ENCODE data around the gene MROH7.

MROH7 gene

DNA sequence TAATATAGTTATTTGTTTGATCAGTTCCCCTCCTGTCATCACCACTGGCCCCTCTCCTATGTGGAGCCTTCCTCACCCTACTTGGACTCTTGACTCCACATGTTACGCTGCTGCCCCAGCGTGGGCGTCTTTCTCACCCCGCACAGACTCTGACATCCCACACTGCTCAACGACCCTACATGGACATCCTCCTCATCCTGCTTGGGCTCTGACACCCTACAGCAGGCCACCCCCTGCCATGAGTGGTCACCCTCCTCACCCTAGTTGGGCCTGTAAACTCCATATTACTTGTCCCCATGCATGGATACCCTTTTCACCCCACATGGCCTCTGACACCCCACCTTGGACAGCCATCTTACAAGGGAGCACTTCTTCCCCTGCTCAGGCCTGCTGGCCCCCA, 95.1 kb downstream of the MROH7 start:
- no peak for DNase-seq (ENCODE audit: low read depth, low spot score)

DNA sequence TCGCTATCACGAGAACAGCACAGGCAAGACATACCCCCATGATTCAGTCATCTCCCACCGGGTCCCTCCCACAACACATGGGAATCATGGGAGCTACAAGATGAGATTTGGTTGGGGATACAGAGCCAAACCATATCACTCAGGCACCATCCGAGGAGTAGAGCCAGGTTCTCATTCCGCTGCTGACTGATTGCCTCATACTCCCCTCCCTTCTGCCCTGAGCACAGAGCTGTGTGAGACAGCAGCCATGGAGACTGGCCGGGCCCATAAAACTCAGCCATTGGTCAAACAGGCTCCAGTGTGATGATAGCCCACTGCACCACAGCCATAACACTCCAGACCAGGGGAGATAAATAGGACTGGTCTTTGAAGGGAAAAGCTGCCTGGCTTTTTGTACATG, 96.7 kb downstream of the MROH7 start:
- DNase-seq (ENCODE audit: low read depth, low spot score), result no peak

DNA sequence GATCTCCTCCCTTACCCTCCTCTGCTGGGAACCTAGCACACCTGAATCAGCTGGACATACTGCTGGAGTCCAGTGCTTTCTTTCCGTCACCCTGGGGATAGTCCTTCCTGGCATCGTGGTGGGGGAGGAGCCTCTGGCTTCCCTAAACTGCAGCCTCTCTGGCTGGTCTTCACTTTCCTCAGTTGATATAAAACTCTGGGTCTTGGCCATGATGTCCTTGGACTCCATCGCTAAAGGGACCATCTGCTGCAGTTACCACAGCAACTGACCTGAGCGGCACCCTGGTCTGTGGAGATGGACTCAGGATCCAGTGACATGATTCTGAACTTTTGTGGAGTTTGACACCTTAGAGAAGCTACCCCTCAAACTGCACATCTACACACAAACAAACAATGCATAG, 99.9 kb downstream of the MROH7 start:
- no peak for DNase-seq (ENCODE audit: low read depth, low spot score)

DNA sequence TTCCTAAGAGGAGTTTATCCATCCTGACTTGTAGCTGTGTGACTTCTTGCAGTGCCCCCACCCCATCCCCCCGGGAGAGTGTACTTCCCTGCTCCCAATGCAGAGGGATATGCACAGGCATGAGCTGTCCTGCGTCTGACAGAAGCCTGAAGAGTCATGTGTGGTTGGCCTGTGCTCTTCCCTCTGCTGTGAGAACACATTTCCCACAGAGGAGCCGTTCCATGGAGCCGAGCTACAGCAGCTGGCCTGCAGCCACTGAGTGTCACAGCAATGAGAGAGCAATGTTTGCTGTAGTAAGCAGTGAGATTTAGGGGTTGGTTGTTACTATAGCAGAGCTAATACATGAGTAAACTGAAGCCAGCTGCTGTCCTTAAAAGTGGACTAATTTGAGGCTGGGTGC, 100.7 kb downstream of the MROH7 start:
- DNase-seq (ENCODE audit: low read depth, low spot score), result no peak

DNA sequence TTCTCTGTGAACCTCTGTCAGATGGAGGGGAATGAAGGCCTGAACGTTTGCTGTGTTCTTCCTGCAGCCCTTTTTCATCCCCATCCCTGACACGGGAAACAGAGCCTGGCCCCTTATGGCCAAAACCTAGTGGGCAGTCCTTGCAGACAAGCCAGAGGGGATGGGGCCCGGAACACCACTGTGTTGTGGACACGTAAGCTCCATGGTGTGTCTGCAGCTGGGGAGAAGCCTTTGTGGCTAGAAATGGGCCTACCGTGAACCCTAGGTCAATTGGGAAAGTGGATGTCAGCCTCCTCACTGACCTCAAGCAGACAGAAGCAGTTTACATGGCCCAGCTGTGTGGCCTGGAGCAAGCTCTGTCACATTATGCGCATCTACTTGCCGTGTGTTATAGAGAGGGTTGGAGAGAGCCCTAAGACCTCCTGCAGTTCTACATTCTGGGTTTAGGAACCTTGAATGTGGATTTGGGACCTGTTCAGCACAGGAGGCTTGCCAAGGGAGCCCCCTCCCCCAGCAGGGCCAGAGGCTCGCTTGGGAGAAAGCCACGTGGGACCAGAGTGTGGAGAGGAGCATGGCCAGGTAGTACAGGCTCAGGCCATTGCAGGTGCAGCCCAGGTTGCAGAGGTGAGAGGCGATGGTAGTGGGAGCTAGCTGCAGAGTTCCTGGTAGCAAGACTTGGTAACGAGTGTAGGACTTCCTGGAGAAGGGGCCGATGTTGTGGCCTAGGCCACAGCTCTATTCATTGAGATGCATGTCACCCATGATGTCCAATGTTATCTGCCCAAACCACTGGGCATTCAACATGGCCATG, 102.0 kb downstream of the MROH7 start:
- no peak for DNase-seq (ENCODE audit: low read depth, low spot score)

DNA sequence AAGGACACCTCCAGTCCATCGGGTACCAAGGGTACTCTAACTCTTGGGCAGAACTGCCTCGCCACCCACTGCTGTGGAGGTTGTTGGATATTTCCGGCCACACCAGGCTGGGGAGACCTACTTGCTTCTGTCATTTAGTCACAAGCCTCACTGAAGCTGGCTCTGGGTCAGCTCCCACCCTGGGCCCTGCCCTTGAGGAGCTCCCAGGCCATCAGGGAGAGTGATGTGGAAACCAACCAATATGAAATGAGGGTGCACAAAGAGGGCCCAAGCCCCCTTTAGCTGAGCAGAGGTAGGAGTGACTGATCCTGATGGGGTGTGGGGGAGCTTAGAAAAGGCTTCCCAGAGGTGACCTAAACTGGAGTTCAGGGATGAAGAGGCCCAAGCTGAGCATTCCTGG, 103.1 kb downstream of the MROH7 start:
- no peak for DNase-seq (ENCODE audit: low read depth, low spot score)

DNA sequence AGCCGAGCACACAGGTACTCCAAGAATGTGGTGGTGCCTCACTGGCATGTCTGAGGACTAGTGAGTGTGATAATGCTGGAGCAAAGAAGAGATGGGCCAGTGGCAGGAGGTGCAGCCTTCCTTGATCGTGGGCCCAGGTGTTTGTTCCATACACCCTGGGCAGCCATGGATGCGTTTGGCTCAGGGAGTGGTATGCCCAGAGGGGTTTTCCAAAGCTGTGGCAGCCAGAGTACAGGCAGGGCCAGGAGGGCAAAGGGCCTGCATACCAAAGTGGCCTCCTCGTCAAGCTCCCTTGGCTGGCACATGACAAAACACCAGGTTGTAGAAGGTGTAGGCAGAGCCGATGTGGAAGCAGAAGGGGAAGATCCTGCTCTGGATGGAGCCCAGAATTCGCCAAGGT, 103.7 kb downstream of the MROH7 start:
- DNase-seq (ENCODE audit: low read depth, low spot score), result no peak

DNA sequence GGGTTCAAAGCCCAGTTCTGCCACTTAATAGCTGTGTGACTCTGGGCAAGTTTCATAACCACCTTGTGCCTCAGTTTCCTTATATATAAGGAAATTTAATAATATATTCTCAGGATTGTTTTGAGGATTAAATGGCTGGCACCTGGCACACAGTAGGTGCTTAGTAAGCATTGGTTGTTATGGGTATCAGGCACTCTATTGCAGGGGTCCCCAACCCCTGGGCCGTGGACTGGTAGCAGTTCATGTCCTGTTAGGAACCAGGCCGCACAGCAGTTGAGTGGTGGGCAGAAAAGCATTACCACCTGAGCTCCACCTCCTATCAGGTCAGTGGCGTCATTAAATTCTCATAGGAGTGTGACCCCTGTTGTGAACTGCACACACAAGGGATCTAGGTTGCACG, 104.3 kb downstream of the MROH7 start:
- DNase-seq (ENCODE audit: low read depth, low spot score), result no peak

DNA sequence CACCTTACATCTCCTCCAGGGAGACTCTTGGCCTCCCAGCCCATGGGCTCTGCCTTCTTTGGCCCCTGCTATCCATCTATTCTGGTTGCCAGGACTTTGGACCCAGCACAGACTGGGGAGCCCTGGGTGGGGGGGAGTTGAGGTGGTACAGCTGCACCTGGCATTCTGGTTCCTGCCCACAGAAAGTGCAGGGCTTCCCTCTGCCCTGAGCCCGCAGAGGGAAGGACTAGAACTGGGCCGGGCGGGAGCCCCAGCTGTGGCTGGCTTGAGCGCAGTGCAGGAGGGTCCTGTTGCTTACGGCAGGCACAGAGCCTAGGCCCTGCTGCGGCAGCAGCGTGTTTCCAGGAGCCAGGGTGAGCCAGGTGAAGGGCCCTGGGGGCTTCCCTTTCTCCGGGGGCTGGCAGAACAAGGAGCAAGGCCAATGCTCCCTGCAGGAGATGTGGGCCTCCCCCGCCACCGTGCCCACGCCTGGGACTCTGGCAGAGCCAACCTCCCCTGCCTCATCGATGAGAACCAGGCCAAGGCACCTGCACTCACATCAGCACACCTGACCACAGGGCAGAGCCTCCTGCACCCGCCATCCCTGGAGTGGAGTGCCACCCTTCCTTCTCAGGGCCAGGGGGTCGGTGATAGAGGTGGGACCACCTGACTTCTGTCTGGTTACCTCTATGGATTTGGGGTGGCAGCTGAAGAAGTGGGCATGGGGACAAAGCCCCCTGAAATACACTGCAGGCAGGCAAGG, 106.7 kb downstream of the MROH7 start:
- DNase-seq (ENCODE audit: low read depth, low spot score), result no peak

DNA sequence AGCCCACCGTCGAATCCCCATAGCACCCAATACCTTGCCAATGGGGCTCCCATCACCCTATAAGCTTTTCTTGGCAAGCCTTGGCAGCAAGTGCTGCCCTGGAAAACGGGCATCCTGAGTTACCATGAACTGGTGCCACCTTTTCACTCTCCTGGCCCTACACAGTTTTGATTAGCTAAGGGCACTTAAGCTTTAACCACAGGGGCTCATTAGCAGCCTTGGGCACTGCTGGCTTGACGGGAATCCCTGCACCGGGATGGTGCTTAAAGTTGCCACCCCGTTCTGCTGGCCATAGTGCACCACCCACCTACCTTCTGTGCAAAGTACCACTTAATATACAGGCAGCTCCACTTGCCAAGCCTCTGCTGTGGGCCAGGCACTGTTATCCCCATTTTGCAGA, 109.0 kb downstream of the MROH7 start:
- DNase-seq (ENCODE audit: low read depth, low spot score), result no peak

DNA sequence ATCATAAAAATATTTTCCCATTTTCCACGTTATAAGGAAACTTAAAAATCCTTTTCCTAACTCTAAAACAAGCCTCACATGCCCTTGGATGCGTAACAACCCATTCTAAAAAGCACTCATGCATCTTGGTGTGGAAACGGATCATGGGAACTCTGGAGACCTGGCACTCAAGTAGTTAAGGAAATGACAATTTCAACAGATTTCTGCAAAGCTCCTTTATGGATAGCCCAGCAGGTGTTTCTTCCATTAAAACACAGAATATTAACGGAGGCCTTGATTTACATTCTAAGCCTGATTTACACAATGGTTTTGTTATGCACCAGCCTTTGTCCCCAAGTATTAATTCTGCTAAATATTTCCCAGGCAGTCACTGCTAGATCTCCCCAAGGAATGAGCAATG, 109.8 kb downstream of the MROH7 start:
- no peak for DNase-seq (ENCODE audit: low read depth, low spot score)

DNA sequence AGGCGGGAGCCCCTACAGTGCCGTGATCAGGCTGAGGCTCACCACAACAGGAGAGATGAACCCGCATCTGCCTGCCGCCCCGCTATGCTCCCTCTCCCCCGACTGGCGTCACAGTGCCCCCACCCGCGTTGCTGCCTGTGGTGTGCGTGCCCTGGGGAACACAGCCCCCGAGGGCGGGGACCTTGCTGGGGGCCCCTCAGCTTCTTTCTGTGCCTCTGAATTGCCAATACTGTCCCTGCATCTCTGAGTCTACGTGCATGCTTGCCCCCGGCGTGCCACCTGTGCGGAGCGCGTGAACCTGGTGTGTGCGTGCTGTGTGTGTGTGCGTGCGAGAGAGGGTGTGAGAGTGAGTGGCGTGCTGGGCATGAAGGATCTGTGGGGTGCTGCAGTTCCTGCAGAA, 112.5 kb downstream of the MROH7 start:
- no peak for DNase-seq (ENCODE audit: low read depth, low spot score)

DNA sequence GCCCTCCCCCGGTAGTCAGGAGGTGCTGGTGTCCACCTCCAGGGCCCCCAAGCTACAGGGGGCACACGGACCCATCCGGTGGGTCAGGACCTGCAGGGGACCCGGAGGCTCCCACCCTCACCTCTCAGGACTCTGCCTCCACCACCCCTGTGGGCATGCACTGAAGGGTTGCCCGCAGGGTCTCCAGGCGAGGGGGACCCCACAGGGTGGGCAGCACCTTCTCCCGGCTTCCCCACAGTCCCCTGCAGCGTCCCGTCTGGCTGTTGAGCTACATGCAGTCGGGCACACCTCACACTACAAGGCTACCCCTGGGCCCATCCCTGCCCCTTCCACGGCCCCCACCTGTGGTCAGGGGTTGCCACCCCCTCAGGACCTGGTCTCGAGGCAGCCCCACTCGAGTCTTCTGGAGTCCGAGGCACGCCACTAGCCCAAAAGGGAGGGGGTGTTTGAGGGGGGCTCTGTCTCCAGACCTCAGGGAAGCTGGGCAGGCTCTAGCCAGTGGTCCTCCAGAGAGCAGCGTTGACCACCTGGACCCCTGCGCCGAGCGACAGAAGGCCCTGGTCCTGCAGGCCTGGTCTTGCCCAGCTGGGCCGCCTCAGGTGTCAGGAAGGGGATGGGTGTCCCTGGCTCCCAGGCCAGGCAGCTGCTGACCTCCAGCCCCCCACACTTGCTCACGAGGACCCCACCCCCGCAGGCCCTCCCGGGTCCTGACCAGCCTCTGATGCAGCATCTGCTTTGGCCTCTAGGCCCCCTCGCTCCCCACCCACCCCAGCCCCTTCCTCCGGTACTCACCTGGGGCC, 113.1 kb downstream of the MROH7 start:
- no peak for DNase-seq (ENCODE audit: low read depth, low spot score)

DNA sequence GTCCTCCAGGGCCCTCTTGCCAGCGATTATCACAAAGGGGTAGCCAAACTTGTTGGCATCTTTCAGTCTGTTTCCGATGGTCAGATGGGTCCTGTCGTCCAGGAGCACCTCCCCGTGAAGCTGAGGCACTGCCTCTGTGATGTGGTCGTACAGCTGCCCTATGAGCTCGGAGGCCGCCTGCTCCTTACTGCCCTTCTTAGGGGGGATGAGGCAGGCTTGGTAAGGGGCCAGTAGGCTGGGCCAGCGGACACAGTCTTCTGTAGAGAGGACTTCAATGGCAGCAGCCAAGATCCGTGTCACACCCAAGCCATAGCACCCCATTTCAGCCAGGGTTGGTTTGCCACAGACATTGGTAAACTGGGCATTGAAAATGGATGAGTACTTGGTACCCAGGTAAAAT, 116.2 kb downstream of the MROH7 start:
- no peak for DNase-seq (ENCODE audit: low read depth, low spot score)

DNA sequence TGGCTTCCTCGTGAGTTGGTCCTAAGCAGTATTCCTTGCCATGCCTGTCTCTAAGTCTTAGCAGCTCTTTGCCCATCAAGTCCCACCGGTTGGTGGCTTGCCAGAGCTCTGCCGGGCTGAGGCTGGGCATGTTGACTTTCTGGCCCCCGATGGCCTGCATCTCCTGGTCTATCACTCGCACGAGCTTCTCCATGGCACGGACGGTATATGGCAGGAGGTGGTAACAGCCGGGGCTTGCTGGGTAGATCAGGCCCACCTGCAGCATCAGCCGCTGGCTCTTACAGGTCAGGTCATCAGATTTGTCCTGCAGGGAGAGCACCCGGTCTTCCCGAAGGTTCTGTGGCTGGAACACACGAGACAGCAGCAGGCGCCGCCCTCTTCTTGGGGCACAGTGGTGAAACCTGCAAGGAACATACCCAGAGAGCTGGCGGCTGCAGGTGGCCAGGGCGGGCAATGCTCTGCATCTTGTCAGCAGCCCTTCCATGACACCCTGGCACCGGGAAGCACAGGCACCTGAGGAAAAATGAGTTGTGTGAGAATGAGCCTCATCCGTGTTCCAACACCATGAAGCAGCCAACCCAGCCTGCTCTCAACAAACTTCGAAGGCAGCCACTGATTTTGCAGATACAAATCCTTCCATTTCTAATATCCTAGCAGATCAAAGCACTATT, 117.2 kb downstream of the MROH7 start:
- no peak for DNase-seq (ENCODE audit: low read depth, low spot score)
